SK-N-SH treated with all-trans-retinoic acid at 6 μM for 48 hours (cell line): ENCODE measurements around the gene TAX1BP1.

Experiments used
- ATAC-seq: fragments of 200-7000 bp; cut with Tn5 transposase; 3 replicates; pipeline ENCODE4 v1.9.1; 2020; ENCODE audit warnings: mild to moderate bottlenecking, moderate library complexity
- ARNTL ChIP-seq: fragments of 450-650 bp; formaldehyde crosslinking; IDR thresholded peaks from 2 replicates; pipeline ENCODE4 v1.5.0; 2020; ENCODE audit warnings: low read depth, mild to moderate bottlenecking, moderate library complexity, borderline replicate concordance
- BACH2 ChIP-seq: fragments of 250-450 bp; sonication (Bioruptor Pico); IDR thresholded peaks from 2 replicates; pipeline ENCODE4 v1.9.0; 2021; ENCODE audit warnings: mild to moderate bottlenecking, borderline replicate concordance
- CSDC2 ChIP-seq: fragments of 250-450 bp; sonication (Bioruptor Pico); IDR thresholded peaks from 2 replicates; pipeline ENCODE4 v1.5.0; 2020; ENCODE audit warnings: mild to moderate bottlenecking, moderate library complexity
- ESRRG ChIP-seq: fragments of 250-450 bp; sonication (Bioruptor Pico); IDR thresholded peaks from 2 replicates; pipeline ENCODE4 v1.6.1; 2021; ENCODE audit warnings: mild to moderate bottlenecking
- GLIS3 ChIP-seq: fragments of 250-450 bp; sonication (Bioruptor Pico); IDR thresholded peaks from 2 replicates; pipeline ENCODE4 v1.5.0; 2020; ENCODE audit warnings: mild to moderate bottlenecking, moderate library complexity
- ISL1 ChIP-seq: fragments of 250-450 bp; sonication (Bioruptor Pico); IDR thresholded peaks from 2 replicates; pipeline ENCODE4 v2.1.2; 2022; ENCODE audit warnings: mild to moderate bottlenecking, moderate library complexity
- OSR1 ChIP-seq: fragments of 250-450 bp; sonication (Bioruptor Pico); IDR thresholded peaks from 2 replicates; pipeline ENCODE4 v1.8.0; 2022; ENCODE audit warnings: moderate library complexity, mild to moderate bottlenecking, inconsistent platforms
- PPARA ChIP-seq: fragments of 250-450 bp; sonication (Bioruptor Pico); IDR thresholded peaks from 2 replicates; pipeline ENCODE4 v1.5.0; 2020; ENCODE audit warnings: mild to moderate bottlenecking, borderline replicate concordance
- SNAI2 ChIP-seq: fragments of 250-450 bp; sonication (Bioruptor Pico); IDR thresholded peaks from 2 replicates; pipeline ENCODE4 v1.5.0; 2020; ENCODE audit warnings: mild to moderate bottlenecking, moderate library complexity
- TCF4 ChIP-seq: fragments of 250-450 bp; sonication (Bioruptor Pico); IDR thresholded peaks from 2 replicates; pipeline ENCODE4 v1.8.0; 2021; ENCODE audit warnings: mild to moderate bottlenecking, moderate library complexity, borderline replicate concordance
- TOX ChIP-seq: fragments of 250-450 bp; sonication (Bioruptor Pico); IDR thresholded peaks from 2 replicates; pipeline ENCODE4 v1.8.0; 2021; ENCODE audit warnings: mild to moderate bottlenecking, moderate library complexity, borderline replicate concordance
- ZC3H10 ChIP-seq: fragments of 250-450 bp; sonication (Bioruptor Pico); IDR thresholded peaks from 2 replicates; pipeline ENCODE4 v1.5.1; 2021; ENCODE audit warnings: mild to moderate bottlenecking, moderate library complexity
- ZFP3 ChIP-seq: fragments of 250-450 bp; sonication (Bioruptor Pico); IDR thresholded peaks from 2 replicates; pipeline ENCODE4 v1.5.0; 2020; ENCODE audit warnings: mild to moderate bottlenecking, moderate library complexity
- ZFP30 ChIP-seq: fragments of 450-650 bp; formaldehyde crosslinking; IDR thresholded peaks from 2 replicates; pipeline ENCODE4 v1.5.0; 2022; ENCODE audit warnings: mild to moderate bottlenecking, moderate library complexity
- ZNF565 ChIP-seq: fragments of 450-650 bp; formaldehyde crosslinking; conservative IDR thresholded peaks from 2 replicates; pipeline ENCODE4 v1.5.0; 2020; ENCODE audit warnings: low read depth, mild to moderate bottlenecking, moderate library complexity
- ZNF70 ChIP-seq: fragments of 450-650 bp; formaldehyde crosslinking; IDR thresholded peaks from 2 replicates; pipeline ENCODE4 v1.5.0; 2020; ENCODE audit warnings: mild to moderate bottlenecking, moderate library complexity
- ZNF8 ChIP-seq: fragments of 450-650 bp; formaldehyde crosslinking; IDR thresholded peaks from 2 replicates; pipeline ENCODE4 v1.5.0; 2020; ENCODE audit warnings: mild to moderate bottlenecking, moderate library complexity
- TF ChIP-seq, protein P1 (sequence below): fragments of 250-450 bp; sonication (Bioruptor Pico); IDR thresholded peaks from 2 replicates; pipeline ENCODE4 v1.8.0; 2021; ENCODE audit warnings: low read depth, mild to moderate bottlenecking, moderate library complexity, borderline replicate concordance
- TF ChIP-seq, protein P2 (sequence below): fragments of 250-450 bp; sonication (Bioruptor Pico); IDR thresholded peaks from 2 replicates; pipeline ENCODE4 v1.8.0; 2020; ENCODE audit warnings: mild to moderate bottlenecking, moderate library complexity, borderline replicate concordance
- TF ChIP-seq, protein P3 (sequence below): fragments of 250-450 bp; sonication (Bioruptor Pico); IDR thresholded peaks from 2 replicates; pipeline ENCODE4 v1.5.0; 2020; ENCODE audit warnings: mild to moderate bottlenecking, moderate library complexity
- TF ChIP-seq, protein P4 (sequence below): fragments of 250-450 bp; sonication (Bioruptor Pico); IDR thresholded peaks from 2 replicates; pipeline ENCODE4 v1.5.1; 2021; ENCODE audit warnings: mild to moderate bottlenecking, moderate library complexity

TAX1BP1 gene

DNA sequence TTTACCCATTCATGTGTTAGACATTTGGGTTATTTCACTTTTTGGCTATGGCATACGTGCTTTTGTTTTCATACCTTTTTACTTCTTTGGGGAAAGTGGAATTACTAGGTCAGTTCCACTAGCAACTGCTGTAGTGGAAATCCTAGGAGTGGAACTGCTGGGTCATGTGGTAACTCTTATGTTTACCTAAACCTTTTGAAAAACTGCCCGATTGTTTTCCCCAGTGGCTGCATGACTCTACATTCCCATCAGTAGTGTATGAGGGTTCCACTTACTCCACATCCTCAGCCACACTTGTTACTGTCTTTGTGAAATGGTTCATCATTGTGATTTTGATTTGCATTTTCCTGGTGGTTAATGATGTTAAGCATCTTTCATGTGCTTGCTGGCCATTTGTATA, 82.3 kb downstream of the TAX1BP1 start:
- TF ChIP-seq CSDC2 (no peak), OSR1 (CRISPR knock-in tag) (no peak), ZNF8 (no peak), SNAI2 (CRISPR knock-in tag) (no peak), PPARA (CRISPR knock-in tag) (no peak), ARNTL (CRISPR knock-in tag) (no peak), ISL1 (CRISPR knock-in tag) (no peak), GLIS3 (CRISPR knock-in tag) (no peak), ZNF70 (CRISPR knock-in tag) (no peak), ZFP30 (no peak)
- TF ChIP-seq, protein P1, sequence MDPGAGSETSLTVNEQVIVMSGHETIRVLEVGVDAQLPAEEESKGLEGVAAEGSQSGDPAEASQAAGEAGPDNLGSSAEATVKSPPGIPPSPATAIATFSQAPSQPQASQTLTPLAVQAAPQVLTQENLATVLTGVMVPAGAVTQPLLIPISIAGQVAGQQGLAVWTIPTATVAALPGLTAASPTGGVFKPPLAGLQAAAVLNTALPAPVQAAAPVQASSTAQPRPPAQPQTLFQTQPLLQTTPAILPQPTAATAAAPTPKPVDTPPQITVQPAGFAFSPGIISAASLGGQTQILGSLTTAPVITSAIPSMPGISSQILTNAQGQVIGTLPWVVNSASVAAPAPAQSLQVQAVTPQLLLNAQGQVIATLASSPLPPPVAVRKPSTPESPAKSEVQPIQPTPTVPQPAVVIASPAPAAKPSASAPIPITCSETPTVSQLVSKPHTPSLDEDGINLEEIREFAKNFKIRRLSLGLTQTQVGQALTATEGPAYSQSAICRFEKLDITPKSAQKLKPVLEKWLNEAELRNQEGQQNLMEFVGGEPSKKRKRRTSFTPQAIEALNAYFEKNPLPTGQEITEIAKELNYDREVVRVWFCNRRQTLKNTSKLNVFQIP (CRISPR knock-in tag), result no peak
- TF ChIP-seq, protein P2, sequence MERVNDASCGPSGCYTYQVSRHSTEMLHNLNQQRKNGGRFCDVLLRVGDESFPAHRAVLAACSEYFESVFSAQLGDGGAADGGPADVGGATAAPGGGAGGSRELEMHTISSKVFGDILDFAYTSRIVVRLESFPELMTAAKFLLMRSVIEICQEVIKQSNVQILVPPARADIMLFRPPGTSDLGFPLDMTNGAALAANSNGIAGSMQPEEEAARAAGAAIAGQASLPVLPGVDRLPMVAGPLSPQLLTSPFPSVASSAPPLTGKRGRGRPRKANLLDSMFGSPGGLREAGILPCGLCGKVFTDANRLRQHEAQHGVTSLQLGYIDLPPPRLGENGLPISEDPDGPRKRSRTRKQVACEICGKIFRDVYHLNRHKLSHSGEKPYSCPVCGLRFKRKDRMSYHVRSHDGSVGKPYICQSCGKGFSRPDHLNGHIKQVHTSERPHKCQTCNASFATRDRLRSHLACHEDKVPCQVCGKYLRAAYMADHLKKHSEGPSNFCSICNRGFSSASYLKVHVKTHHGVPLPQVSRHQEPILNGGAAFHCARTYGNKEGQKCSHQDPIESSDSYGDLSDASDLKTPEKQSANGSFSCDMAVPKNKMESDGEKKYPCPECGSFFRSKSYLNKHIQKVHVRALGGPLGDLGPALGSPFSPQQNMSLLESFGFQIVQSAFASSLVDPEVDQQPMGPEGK, result no peak
- TF ChIP-seq, protein P3, sequence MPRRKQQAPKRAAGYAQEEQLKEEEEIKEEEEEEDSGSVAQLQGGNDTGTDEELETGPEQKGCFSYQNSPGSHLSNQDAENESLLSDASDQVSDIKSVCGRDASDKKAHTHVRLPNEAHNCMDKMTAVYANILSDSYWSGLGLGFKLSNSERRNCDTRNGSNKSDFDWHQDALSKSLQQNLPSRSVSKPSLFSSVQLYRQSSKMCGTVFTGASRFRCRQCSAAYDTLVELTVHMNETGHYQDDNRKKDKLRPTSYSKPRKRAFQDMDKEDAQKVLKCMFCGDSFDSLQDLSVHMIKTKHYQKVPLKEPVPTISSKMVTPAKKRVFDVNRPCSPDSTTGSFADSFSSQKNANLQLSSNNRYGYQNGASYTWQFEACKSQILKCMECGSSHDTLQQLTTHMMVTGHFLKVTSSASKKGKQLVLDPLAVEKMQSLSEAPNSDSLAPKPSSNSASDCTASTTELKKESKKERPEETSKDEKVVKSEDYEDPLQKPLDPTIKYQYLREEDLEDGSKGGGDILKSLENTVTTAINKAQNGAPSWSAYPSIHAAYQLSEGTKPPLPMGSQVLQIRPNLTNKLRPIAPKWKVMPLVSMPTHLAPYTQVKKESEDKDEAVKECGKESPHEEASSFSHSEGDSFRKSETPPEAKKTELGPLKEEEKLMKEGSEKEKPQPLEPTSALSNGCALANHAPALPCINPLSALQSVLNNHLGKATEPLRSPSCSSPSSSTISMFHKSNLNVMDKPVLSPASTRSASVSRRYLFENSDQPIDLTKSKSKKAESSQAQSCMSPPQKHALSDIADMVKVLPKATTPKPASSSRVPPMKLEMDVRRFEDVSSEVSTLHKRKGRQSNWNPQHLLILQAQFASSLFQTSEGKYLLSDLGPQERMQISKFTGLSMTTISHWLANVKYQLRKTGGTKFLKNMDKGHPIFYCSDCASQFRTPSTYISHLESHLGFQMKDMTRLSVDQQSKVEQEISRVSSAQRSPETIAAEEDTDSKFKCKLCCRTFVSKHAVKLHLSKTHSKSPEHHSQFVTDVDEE (CRISPR knock-in tag), result no peak
- no peak for ATAC-seq

DNA sequence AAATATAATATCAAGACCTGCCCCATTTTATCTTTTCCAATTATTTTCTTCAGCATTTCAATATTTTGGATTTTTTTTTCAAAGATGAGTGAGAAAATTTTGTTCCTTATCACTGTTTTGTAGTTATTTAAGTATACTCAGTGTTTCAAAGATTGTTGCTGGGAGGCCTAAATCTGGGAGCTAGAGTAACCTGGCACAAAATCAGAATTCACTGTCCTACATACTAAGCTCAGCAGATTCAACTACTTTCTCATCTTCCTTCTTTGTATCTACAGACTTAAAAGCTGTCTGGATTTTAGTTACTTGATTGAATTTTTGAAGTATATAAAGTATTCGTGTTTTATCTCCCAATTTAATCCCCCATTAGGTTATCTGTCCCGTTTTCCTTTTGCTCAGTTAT, 85.9 kb downstream of the TAX1BP1 start:
- ATAC-seq, result no peak
- TF ChIP-seq ZNF565 (CRISPR knock-in tag) (no peak), TCF4 (no peak), ZC3H10 (CRISPR knock-in tag) (no peak), TOX (no peak), ZFP3 (no peak), ZNF70 (CRISPR knock-in tag) (no peak), CSDC2 (no peak), GLIS3 (CRISPR knock-in tag) (no peak), PPARA (CRISPR knock-in tag) (no peak), ARNTL (CRISPR knock-in tag) (no peak), SNAI2 (CRISPR knock-in tag) (no peak), ESRRG (no peak), OSR1 (CRISPR knock-in tag) (no peak), BACH2 (no peak), ISL1 (CRISPR knock-in tag) (no peak)
- TF ChIP-seq, protein P4, sequence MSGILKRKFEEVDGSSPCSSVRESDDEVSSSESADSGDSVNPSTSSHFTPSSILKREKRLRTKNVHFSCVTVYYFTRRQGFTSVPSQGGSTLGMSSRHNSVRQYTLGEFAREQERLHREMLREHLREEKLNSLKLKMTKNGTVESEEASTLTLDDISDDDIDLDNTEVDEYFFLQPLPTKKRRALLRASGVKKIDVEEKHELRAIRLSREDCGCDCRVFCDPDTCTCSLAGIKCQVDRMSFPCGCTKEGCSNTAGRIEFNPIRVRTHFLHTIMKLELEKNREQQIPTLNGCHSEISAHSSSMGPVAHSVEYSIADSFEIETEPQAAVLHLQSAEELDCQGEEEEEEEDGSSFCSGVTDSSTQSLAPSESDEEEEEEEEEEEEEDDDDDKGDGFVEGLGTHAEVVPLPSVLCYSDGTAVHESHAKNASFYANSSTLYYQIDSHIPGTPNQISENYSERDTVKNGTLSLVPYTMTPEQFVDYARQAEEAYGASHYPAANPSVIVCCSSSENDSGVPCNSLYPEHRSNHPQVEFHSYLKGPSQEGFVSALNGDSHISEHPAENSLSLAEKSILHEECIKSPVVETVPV (CRISPR knock-in tag), result no peak
- TF ChIP-seq, protein P2, result no peak
- TF ChIP-seq, protein P3 (CRISPR knock-in tag), result no peak
